Posterior vena cava (tissue), 2 donors: ENCODE results near the gene KIF23. TPM values are rescaled to one million over a fixed set of nuclear protein-coding genes. Genes with fewer than 3 reads are reported as not detected.
"Not testable (repeated sequence)": the region's sequence is repeated elsewhere in the genome, so short reads cannot be mapped to it uniquely, and the experiment has no call there.

ENCODE experiments used
- DNase-seq: peaks from one replicate; pipeline ENCODE4 v3.0.0-alpha.2; 2020; ENCODE audit warnings: low spot score
- intact Hi-C, 2 donors: fragments of 100-400 bp; cut with DNase I; formaldehyde crosslinking; loops; one replicate each; pipeline versions ENCODE4 v1.14.1 to v1.14.2; 2022 to 2023
- long read RNA-seq, 2 donors: library from polyadenylated mRNA; unstranded; transcript quantifications; one replicate each; pipeline ENCODE4 v2.0.0, GENCODE V29; 2020 to 2021
- total RNA-seq, 2 donors: library from RNA; stranded (reverse); fragmentation: NEBNext Ultra II Directional; extraction: Animal tissue kit (Norgen Biotek cat#: 25700); gene quantifications; one replicate each; pipeline ENCODE4 v1.2.1, GENCODE V29; 2021
- donor health status: DM: yes; HTN: yes; CAD: no.
- donor health status: DM: yes; HTN: yes; CAD: no.

The KIF23 gene
- total RNA-seq, result 1 to 10 TPM; 3.3 to 4.7 TPM
- long read RNA-seq, donor 1, partial matches to known transcripts, result 0 of 3 reads
- long read RNA-seq, donor 1, other reads (novel, unspliced or antisense), result 3 of 3 reads
- long read RNA-seq, donor 2, partial matches to known transcripts, result 7 of 9 reads
- long read RNA-seq, donor 2, other reads (novel, unspliced or antisense), result 2 of 9 reads

- intact Hi-C loops, result no loop called here
- peak; percentile 96 for DNase-seq
These were observed at the start of gene KIF23 for GRCh38 chr15:69413822-69414700. TSS of gene KIF23 (plus strand) at chr15:69414349. CDS start at chr15:69414466, 117 bp downstream.

- intact Hi-C loops, result no loop called here
- no peak for DNase-seq
These were observed 46.9 kb upstream of the KIF23 start for GRCh38 chr15:69367236-69367635.

- intact Hi-C loops, result no loop called here
- DNase-seq, result no peak
These were observed 44.5 kb upstream of the KIF23 start for GRCh38 chr15:69369631-69370030.

GRCh38 chr15:69373406-69373805 is 40.7 kb upstream of the KIF23 start:
- no peak for DNase-seq
- intact Hi-C loops, result no loop called here

GRCh38 chr15:69375151-69375790 is 38.9 kb upstream of the KIF23 start:
- no peak for DNase-seq
- intact Hi-C loops, result no loop called here

DNA sequence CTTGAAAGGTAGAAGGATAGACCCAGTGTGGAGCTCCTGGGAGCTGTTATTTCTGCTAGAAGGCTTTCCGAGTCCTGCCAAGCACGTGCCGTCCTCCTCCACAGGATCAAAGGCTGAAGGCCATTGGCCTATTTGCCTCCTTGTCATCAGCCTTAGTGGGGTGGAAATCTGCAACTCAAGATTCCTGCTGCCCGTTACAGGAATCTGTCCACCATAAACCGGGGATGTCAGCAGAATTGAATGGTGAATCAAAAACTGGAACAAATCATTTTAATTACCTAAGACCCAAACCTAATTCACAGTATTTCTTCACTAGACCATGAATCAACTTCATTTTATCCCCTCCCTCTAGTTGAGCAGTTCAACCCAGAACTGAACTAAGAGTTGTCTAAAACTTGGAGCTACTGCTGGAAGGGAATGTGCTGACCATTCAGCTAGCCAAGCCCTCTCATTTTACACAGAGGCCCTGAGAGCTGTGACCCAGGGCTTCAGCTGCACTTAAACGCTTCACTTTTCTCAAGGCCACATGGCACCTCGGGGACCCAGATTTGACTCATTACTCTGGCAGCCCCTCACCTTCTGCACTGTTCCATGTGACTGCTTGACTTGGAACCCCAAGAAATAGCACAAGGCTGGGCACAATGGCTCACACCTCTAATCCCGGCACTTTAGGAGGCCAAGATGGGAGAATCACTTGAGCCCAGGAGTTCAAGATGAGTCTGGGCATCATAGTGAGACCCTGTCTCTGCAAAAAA is 36.8 kb upstream of the KIF23 start:
- intact Hi-C loops, result no loop called here
- DNase-seq, result no peak

DNA sequence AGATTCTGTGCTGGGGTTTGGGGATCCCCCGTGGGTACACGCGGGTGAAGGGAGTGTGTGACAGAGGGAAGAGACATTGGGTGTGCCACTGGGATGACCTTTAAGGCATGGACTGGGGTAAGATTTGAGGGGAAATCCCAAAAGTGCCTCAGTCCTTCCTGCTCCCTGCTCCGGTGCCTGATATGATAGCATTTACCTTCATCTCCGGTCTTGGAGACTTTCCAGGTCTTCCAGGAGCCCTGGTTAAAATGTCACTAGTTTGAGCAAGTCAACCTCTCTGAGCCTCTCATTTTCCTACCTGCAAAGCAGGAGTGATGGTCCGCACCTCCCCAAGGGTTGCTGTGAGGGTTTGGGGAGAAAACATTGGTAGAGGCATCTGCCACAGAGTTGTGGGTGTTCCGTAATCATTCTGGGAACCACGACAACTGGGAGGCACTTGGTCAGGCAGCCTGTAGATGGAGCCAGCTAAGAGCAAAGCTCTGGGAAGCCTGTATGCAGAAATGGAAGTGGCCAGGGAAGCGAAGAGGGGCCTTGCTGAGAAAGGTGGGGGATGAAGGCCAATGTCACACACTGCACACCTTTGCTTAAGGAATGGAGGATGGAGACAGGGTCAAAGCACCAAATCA is 33.9 kb upstream of the KIF23 start:
- no peak for DNase-seq
- intact Hi-C loops, result no loop called here

- intact Hi-C loops, result no loop called here
- no peak for DNase-seq
These were observed 33.4 kb upstream of the KIF23 start for GRCh38 chr15:69380726-69381105.

- intact Hi-C loops, DNase-seq: not testable (repeated sequence)
These were observed 32.0 kb upstream of the KIF23 start for GRCh38 chr15:69382176-69382575.

DNA sequence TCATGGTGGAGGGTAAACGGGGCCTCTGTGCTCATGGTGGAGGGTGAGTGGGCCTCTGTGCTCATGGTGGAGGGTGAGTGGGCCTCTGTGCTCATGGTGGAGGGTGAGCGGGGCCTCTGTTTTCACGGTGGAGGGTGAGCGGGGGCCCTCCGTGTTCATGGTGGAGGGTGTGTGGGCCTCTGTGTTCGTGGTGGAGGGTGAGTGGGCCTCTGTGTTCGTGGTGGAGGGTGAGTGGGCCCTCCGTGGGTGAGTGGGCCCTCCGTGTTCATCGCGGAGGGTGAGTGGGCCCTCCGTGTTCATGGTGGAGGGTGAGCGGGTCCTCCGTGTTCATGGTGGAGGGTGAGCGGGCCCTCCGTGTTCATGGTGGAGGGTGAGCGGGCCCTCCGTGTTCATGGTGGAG is 30.1 kb upstream of the KIF23 start:
- DNase-seq, intact Hi-C loops: not testable (repeated sequence)

DNA sequence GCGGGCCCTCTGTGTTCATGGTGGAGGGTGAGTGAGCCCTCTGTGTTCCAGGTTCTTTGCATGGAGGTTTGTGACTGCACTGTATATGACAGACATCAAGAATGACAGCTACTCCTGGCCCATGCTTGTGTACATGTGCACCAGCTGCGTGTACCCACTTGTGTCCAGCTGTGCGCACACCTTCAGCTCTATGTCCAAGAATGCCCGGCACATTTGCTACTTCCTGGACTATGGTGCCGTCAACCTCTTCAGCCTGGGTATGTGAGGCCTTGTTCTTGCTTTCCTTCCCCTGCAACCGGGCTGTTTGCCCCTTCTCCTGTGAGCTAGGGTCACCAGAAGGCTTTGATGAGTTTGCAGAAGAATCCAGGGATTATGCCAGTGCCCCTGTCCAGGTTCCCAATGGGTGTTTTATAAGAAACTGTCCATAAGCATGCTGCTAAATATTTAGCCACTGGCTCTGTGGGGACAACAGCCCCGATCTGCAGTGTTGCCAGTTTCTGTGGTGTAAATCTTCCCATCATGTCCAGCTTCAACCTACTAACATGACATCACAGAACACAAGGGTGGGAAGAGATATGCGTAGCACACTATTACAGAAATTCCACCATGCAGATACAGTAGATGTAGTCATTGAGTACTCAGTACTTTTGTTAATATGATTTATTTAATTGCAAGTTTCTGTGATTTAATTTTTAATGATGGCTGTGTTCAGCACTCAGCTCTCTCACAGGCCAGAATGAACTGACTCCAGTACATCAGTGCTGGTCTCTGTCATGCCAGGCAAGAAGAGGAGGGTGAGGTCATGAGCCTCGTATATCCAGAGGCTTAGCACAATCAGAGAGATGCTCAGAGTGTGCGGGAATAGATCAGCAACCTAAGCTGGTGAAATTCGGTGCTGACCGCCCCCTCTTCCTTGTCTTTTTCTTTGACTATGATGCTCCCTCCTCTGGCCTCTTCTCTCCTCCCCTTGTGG is 29.2 kb upstream of the KIF23 start:
- intact Hi-C loops, result no loop called here
- DNase-seq, result no peak

DNA sequence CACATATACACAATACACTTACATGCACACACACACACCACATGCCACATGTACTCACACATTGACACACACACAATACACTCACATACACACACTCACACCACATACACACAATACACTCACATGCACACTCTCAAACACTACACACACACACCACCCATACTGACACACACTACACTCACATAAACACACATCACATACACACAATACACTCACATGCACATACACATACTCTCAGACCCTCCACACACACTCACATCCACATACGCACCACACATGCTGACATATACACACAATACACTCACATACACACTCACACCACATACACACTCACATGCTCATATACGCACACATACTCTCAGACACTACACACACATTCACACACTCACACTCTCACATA is 28.3 kb upstream of the KIF23 start:
- no peak for DNase-seq
- intact Hi-C loops, result no loop called here

- intact Hi-C loops, result no loop called here
- no peak for DNase-seq
These were observed 27.9 kb upstream of the KIF23 start for GRCh38 chr15:69386284-69386683.

DNA sequence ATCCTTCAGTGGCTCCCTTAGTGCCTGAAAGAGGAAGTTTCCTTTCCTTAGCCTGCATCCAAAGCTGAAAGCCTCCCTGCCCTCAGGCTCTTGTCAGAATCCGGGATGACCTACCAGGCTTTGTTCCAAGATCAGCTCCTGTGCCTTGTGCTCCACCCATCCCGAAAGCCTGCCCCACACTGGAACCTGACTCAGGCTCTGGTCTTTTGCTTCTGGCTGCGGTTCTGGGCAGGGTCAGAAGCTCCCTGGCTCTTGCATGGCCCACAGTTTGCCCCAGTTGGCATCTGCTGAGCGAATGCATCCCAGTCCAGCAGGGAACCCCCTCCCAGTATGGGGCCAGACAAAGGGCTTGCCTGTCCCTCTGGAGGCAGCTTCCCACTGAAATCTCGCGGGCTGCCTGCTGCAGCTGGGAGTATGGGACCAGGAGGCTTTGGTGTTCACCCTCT is 25.9 kb upstream of the KIF23 start:
- intact Hi-C loops, result no loop called here

GRCh38 chr15:69389426-69389825 is 24.7 kb upstream of the KIF23 start:
- intact Hi-C loops, result no loop called here
- DNase-seq, result no peak

More for the DNA sequence above, 25.9 kb upstream of the KIF23 start:
- DNase-seq, result no peak

DNA sequence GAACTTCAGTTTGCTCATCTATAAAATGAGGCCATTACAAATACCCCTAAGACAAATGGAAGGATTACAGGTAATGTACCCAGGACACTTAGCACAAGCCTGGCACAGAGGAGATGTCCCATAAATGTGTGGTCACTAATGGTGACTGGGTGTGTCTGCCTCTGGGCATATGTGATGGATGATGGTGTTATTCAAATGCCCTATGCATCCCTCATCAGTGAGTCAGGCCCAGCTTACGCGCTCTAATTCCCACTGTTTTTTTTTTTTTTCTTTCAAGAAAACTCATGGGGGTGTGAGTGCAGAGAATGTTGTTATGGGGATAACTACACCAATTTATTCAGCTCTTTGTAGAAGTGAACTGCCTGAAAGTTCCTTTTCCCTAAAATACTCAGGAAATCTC is 23.6 kb upstream of the KIF23 start:
- DNase-seq, result no peak
- intact Hi-C loops, result loop anchor here (5.0 to 10.0 kb wide), 2 partner anchors 333 to 1376 kb away; no protein-coding TSS in a partner anchor

DNA sequence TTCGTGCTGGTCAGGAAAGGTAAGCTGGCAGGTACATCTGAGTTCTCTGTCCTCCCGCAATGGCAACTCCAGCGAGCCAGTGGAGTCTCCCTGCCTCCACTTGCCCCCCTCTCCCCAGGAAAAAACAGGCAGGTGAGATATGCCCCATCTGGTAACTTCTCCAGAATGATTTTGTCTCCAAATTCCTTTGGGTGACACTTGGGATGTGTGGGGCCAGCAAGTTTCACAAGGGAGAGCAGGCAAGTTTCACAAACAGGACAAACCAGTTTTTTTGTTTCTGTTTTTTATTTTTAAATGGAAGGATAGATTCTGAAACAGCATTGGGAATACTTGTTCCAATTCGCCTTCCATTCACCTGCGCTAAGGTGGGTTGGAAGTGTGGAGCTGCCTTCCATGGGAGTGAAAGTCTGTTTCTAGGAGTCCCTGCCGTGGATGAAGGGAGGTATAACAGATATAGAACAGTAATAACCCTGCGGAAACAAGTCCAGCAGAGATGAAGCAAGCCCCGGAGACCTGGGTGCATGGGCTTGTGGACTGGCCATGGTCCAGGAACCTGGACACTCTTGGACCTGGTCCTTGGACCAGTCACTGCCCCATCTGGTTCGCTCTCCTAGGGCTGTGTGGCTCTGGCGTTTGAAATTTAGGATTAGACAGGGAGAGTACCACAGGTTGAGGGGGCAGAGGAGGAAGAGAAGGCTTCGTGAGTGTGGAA is 22.9 kb upstream of the KIF23 start:
- intact Hi-C loops, result loop anchor here (5.0 to 10.0 kb wide), 2 partner anchors 334 to 1376 kb away; no protein-coding TSS in a partner anchor
- no peak for DNase-seq
